Measurements from ENCODE around the gene NUDT16.
"Not testable (repeated sequence)": the region's sequence is repeated elsewhere in the genome, so short reads cannot be mapped to it uniquely, and the experiment has no call there.

The NUDT16 gene

DNA sequence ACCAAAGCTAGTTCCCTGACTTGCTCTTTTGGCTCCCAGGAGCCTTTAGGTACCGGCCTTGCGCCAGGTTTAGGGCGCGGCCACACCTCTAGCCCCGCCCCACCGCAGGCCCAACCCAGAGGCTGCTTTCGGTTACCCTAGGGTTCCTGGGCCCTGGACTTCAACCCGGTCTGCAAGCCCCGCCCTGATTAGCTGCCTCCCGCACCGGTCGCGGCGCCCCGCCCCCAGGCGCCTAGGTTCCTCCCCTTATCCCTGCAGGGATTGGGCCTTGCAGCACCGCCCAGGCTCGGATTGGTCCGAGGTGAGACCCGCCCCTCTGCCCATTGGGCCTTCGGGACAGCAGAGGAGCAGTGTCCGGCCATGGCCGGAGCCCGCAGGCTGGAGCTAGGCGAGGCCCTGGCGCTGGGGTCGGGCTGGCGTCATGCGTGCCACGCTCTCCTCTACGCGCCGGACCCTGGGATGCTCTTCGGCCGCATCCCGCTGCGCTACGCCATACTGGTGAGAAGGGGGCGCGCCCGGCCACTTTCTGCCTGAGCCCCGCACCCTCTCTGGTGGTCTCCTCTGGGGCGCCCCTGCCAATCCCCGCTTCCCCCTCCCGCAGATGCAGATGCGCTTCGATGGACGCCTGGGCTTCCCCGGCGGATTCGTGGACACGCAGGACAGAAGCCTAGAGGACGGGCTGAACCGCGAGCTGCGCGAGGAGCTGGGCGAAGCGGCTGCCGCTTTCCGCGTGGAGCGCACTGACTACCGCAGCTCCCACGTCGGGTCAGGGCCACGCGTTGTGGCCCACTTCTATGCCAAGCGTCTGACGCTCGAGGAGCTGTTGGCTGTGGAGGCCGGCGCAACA, at the start of gene NUDT16:
Gene NUDT16, plus strand, starts transcription at position 330 of the 847 bp plus-strand sequence. Its CDS starts 31 bp downstream, at position 361.
- FAIRE-seq = peak; percentile 99

- no peak for FAIRE-seq
Observed at GRCh38 chr3:131338948-131339640, 42.5 kb upstream of the NUDT16 start.

DNA sequence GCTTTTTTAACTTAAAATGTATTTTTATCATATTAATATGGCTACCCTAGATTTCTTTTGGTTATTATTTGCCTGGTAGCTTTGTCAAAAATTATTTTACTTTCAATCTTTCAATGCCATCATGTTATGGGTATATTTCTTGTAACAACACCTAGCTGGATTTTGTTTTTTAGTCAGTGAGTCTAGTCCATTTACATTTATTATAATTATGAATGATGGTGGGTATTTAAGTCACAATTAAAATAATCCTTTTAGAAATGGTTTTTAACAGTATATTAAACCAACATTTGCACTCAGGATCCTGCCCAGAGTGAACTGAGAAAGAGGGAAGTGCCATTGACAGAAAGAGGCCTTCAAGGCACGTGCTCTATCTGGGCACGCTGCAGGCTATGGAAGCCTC, 39.8 kb upstream of the NUDT16 start:
- FAIRE-seq = no peak

DNA sequence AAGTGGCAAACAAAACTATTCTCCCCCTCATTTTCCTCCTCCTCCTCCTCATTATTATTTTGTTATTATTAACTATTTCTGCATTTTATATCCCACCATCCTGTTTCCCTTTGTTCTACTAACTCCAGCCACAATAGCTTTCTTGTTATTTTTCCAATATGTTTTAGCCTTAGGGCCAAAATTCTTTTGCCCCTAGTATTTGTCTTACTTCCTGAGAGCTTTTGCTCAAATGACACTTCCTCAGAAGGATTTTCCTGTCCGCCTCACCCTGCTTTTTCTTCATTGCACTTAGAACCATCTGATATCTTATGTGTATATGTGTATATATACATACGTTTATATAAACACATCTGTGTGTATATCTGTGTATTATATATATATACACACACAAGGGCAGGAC, 32.7 kb upstream of the NUDT16 start:
- no peak for FAIRE-seq

DNA sequence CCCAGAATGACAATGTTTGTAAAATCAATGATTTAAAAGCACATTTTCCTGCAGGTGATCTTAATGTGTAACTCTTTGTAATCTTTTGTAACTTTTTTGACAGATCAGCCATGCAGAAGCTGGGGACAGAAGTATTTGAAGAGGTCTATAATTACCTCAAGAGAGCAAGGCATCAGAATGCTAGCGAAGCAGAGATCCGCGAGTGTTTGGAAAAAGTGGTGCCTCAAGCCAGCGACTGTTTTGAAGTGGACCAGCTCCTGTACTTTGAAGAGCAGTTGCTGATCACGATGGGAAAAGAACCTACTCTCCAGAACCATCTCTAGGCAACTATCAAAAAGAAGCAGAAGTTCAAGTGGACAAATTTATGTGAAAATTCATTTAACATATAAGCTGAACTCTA, 32.1 kb upstream of the NUDT16 start:
- FAIRE-seq = no peak

DNA sequence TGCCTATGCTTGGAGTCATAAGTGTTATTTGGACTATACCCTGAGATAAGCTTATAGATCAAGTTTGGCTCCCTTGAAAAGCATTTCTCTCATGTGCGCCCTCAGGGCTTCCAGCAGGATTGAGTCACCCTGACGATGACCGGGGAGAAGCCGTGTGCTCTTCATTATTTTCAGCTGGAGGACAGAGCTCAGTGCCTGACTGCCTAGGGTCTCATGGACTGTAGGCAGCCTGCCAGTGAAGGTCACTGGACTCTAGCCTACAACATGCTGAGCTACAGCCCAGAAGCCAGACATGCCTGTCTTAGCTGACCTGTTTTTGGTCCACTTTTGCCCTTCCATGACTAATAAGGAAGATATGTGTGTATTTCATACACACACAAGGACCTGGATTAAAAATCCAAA, 31.6 kb upstream of the NUDT16 start:
- FAIRE-seq = no peak

GRCh38 chr3:131350506-131350905, 31.1 kb upstream of the NUDT16 start:
- no peak for FAIRE-seq

DNA sequence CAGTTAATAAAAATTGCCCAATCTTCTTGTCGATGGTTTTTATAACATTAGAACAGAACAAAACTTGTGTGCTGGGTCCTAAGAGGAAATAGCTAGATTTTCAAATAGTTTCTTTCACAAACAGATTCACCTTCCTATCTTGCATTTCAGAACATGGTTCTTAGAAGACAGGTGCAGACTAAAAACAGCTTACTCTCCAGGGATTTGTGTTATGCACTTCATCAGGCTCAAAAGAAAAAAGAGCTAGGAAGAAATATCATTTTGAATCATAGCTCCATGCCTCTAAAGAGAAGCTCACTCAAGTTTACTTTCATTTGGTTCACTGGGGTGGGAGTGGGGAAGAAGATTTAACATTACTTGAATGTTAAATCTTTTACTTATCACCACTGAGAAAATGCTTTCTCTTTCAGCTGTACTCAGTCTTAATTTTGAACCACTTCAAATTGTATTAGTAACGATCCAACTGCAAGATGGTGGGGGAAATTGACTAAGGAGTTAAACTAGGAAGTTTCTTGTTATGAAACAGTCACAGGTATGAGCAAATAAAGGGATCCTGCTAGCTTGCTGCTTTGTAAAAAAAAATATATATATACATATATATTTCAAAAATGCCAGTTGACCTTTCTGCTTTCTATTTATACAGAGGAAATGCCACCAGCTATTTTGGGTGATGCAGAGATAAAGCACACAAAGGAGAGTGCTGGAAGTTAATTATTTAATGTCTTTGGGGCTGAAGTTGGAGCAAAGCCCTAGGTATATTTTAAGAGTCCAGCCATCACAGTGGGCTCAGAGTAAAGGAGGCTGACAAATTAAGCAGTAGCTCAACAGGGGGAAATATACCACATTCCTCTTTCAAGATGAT, 28.3 kb upstream of the NUDT16 start:
- no peak for FAIRE-seq

DNA sequence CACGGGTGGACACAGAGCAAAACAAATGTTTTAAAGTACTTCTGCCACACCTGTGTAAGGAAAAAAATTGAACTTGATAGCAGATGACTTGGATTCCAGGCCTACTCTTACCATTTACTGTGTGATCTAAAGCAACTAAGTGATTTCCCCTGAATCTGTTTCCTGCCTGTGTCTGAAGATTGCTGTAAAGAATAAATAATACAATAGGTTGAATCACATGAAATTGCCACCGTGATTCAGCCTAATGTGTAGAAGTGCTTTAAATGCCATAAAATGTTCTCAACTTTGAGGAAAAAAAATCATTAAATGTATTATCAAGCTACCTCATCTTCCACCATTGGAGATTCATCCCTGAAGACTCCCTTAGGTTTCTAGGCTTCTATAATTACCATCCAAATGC, 27.6 kb upstream of the NUDT16 start:
- FAIRE-seq = no peak

DNA sequence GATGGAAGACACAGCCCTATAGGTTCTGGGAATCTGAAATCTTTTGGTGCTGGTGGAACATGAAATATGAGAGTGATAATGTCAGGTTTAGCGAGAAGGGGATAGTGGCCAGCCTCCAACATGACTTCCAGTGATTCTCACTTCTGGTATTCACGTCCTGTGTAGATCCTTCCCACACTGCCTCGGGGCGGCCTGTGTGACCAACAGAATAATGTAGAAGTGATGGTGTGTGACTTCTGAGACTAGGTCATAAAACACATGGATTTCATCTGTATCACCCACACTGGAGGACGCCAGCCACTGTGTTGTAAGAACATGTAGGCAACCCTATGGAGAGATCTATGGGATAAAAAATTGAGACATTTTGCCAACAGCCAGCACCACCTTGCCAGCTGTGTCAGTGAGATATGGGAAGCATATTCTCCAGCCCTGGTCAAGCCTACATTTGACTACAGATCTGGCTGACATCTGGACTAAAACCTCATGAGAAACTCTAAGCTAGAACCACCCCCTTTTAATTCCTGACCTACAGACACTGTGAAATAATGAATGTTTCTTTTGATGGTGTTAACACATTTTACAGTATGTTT, 25.5 kb upstream of the NUDT16 start:
- no peak for FAIRE-seq

GRCh38 chr3:131357275-131357674, 24.3 kb upstream of the NUDT16 start:
- no peak for FAIRE-seq

- no peak for FAIRE-seq
Observed at GRCh38 chr3:131360191-131360755, 21.3 kb upstream of the NUDT16 start.

- FAIRE-seq = not testable (repeated sequence)
Observed at GRCh38 chr3:131361066-131361463, 20.5 kb upstream of the NUDT16 start.

DNA sequence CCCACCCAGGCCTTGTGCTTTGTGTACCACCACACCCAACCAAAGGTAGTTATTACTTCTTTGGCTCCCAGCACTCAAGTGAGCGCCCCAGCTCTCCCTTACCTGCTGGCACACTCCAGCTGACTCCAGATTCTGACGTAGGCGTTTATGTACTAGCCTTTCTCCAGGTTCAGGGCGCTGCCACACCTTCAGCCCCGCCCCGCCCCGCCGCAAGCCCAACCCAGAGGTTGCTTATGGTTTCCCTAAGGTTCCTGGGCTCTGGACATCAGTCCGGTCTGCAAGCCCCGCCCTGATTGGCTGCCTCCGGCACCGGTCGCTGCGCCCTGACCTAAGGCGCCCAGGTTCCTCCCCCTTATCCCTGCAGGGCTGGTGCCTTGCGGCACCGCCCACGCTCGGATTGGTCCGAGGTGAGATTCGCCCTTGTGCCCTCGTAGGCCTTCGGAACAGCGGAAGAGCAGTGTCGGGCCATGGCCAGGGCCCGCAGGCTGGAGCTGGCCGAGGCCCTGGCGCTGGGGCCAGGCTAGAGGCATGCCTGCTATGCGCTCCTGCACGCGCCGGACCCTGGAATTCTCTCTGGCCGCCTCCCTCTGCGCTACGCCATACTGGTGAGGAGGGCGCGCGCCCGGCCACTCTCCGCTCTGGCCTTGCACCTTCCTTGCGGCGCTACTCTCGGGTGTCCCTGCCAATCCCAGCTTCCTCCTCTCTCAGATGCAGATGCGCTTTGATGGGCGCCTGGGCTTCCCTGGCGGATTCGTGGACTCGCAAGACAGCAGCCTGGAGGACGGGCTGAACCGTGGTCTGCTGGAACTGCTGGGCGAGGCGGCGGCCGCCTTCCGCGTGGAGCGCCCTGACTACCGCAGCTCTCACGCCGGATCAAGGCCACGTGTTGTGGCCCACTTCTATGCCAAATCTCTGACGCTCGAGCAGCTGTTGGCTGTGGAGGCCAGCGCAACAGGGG, 19.8 kb upstream of the NUDT16 start:
- no peak for FAIRE-seq

DNA sequence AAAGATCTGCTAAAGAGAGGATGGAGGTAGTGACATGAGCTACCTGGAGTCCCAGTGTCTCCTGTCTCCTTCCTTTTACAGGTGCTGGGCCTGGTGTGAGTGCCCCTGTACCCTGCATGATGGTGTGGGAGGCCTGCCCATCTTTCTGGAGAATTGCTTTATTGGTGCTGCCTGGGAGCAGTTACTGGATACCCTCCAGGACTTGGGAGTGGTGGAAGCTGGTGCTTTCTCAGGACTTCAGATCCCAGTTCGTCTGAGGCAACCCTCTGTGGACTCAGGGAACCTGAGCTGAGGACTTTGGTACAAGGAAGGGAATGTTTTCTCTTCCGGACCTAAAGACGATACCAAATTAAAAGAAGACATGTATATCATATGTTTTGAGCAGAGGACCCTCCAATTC, 18.3 kb upstream of the NUDT16 start:
- FAIRE-seq = no peak

- FAIRE-seq = no peak
Observed at GRCh38 chr3:131370935-131371687, 10.5 kb upstream of the NUDT16 start.

DNA sequence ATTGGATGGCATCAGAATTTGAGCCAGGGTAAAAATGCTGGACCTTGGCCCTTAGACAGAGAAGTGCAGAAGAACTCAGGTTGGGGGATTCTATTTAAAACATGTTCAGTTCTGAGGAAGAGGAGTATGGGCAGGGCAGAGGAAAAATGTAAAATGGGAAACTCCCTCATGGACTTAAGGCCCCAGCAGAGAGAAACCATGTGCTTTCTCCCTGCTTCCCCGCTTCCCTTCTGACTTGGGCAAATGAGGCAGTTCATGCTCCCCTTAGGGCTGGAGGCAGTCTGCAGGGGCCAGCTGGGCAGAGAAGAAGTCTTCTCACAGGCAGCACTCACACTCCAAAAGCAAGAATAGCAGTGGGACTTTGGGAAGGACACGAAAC, 9.9 kb upstream of the NUDT16 start:
- no peak for FAIRE-seq

GRCh38 chr3:131374741-131375140, 6.8 kb upstream of the NUDT16 start:
- no peak for FAIRE-seq

DNA sequence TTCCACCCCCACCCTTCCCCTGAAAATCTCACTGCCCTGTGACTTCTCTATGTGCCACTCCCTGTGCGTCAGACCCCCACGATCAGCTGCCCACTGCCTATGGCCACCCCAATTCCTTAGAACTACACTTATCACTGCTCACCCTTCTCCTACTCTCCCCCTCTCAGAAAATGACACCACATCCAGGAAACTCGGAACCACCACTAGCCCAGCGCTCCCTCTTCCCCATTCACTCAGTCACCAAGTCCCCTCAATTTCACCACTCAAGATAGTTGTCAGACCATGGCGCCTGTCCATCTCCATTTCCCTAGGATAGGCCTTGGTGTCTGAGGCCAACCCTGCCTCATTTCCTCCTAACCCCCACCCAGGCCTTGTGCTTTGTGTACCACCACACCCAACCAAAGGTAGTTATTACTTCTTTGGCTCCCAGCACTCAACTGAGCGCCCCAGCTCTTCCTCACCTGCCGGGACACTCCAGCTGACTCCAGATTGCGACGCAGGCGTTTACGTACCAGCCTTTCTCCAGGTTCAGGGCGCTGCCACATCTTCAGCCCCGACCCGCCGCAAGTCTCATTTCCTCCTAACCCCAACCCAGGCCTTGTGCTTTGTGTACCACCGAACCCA, 641 bp upstream of the NUDT16 start:
- FAIRE-seq = not testable (repeated sequence)

All from A204.1 (cell line).